Embryonic facial prominence (tissue), 1 donor: ENCODE data around the gene HK2.

Source experiments
- DNase-seq: peaks from one replicate; pipeline ENCODE4 v3.0.0-alpha.2; 2016; ENCODE audit errors: extremely low spot score

HK2 gene

GRCh38 chr2:74857215-74857614 is 23.3 kb downstream of the HK2 start:
- DNase-seq, result no peak

DNA sequence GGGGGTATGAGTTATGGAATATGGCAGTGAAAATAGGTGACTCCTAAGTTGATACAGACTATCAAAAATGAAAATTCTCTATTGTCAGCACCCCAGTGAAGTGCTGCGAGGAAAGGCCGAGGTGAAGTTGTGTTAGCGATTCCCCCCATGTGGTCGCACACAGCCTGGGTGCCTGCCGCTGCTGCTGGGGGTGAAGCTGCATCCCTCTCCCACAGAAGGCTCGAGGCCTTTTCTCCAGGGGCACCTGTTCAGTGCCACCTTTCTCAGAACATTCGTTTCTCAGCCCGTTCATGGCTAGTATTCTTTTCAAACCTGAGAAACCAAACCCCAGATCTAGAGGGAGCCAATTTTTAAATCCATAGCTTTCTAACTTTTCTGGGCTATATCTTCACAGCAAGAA is 23.8 kb downstream of the HK2 start:
- no peak for DNase-seq

- no peak for DNase-seq
Measured at GRCh38 chr2:74858281-74858680, 24.4 kb downstream of the HK2 start.

- DNase-seq, result no peak
Measured at GRCh38 chr2:74860079-74860478, 26.2 kb downstream of the HK2 start.

- DNase-seq, result no peak
Measured at GRCh38 chr2:74860521-74860920, 26.6 kb downstream of the HK2 start.

GRCh38 chr2:74861531-74861930 is 27.6 kb downstream of the HK2 start:
- no peak for DNase-seq

- no peak for DNase-seq
Measured at GRCh38 chr2:74862020-74862964, 28.4 kb downstream of the HK2 start.

DNA sequence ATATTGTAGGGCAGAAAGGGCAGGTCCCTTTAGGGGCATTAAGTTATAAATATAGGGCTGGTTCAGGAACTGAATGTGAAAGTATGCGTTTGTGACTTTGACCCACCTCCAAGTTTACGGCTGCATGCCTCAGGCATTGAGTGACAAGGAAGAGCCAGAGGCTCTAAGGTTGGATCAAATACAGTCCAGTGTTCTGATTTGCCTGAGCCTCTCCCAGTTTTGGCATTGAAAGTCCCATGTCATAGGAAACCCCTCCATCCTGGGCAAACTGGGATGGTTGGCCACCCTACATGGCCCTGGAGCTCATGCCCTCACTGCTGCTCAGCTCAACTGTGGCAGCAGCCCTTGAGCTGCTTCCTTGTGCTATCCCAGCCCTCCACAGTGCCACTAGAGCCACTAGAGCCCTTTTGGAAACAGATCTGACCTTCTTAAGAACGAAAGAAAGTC is 29.9 kb downstream of the HK2 start:
- DNase-seq, result no peak

- no peak for DNase-seq
Measured at GRCh38 chr2:74864728-74865722, 31.1 kb downstream of the HK2 start.

GRCh38 chr2:74865770-74866674 is 32.1 kb downstream of the HK2 start:
- DNase-seq, result no peak

GRCh38 chr2:74867841-74868658 is 34.1 kb downstream of the HK2 start:
- no peak for DNase-seq

- DNase-seq, result no peak
Measured at GRCh38 chr2:74869517-74869916, 35.6 kb downstream of the HK2 start.

- no peak for DNase-seq
Measured at GRCh38 chr2:74870951-74871350, 37.0 kb downstream of the HK2 start.

DNA sequence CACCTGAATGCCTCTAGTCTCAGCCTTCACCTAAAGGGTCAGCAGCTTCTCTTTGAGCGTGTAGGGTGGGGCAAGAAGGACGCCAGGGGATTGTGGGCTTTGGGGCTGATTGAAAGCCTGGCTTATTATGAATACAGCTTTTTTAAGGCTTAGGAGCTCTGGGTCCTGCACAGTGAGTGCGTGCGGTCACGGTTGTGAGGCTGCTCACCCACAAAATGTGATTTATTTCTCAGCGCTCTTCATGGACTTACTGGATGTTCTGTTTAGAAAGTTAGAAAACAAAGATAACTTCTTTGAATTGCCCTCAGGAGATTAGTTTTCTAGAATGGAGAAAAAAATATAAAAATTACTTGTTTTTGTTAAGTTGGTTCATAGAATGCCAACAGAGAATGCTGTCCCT is 37.5 kb downstream of the HK2 start:
- no peak for DNase-seq

DNA sequence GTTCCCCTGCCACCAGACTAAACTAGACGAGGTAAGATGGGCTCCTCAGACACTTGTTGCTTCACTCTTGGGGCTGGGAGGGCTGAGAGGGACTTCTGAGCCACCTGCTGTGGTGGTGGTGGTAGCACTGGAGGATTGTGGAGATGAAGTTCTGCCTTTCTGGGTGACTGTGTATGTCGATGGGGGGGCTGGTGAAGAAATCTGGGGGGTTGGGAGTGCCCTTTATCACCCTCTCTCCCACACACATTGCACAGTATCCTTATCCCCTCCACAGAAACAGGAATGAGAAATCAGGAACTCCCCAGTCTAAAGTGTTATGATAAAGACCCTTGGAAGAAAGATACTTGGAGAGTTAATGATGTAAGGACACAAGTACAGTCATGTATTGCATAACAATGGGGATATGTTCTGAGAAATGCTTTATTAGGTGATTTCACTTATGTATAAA is 38.5 kb downstream of the HK2 start:
- DNase-seq, result no peak

DNA sequence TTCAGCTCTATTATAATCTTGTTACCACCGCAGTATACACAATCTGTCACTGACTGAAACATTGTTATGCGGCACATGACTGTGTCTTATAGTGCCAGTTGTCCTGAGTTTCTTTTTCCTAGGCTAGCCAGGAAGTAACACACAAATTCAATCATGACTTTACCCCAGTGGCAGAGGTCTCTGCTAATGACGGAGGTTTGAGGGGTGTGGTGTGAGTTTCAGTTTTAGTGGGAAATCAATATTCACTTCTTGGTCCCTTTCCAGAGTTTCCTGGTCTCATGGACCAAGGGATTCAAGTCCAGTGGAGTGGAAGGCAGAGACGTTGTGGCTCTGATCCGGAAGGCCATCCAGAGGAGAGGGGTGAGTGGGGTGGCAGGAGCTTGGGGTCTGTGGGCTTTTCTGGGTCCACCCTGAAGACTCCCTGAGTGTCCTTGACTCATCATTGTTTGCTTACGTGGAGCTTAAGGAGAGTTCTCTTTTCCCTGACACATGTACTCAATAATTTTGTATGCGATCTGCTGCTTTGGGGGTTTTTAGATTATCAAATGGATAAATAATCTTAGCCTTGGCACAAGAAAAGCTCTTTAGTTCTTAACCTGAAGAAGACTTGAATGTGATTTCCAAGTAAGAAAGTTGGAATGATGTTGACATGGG is 39.2 kb downstream of the HK2 start:
- no peak for DNase-seq

GRCh38 chr2:74873678-74874640 is 40.0 kb downstream of the HK2 start:
- DNase-seq, result no peak

GRCh38 chr2:74876081-74876886 is 42.4 kb downstream of the HK2 start:
- peak; percentile 14 for DNase-seq
